ENCODE measurements around the gene HHIP. TPM values are rescaled to one million over a fixed set of nuclear protein-coding genes. Genes with fewer than 3 reads are reported as not detected.
A peak's percentile ranks its signal among the peaks of the same experiment; 100 is the strongest.

The HHIP gene
- total RNA-seq, 1 donor from 2014 or later = not detected

GRCh38 chr4:144699565-144699964 is 53.6 kb downstream of the HHIP start:
- DNase-seq (ENCODE audit: missing footprints) (no peak), ATAC-seq (no peak)
- intact Hi-C loops (cut with DNase I) = no loop called here

DNA sequence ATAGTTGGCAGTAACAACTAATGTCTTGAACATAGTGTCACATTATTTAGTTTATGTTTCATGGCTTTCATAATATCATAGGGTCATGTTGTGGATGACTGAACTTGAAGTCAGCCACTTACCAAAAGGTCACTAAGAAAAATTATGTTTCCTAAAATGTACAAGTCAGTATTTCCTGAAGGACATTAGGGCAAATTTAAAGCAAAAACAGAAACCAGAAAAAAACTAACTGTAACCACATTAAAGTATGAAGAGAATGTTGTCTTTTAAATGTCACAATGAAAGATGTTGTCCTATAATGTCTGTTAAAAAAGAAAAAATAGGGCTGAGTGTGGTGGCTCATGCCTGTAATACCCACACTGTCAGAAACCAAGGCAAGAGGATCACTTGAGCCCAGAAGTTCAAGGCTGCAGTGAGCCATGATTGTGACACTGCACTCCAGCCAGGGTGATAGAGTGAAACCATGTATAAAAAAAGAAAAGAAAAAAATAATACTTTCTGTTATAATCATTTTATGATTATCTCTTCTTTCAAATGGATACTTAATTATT is 55.8 kb downstream of the HHIP start:
- ATAC-seq = no peak
- intact Hi-C loops (cut with DNase I) = no loop called here
- DNase-seq (ENCODE audit: missing footprints) = no peak

- DNase-seq (ENCODE audit: missing footprints) = no peak
- intact Hi-C loops (cut with DNase I) = no loop called here
- ATAC-seq = no peak
These were observed 57.5 kb downstream of the HHIP start for GRCh38 chr4:144703494-144703893.

GRCh38 chr4:144705601-144706590 is 59.9 kb downstream of the HHIP start:
- intact Hi-C loops (cut with DNase I) = no loop called here
- DNase-seq (ENCODE audit: missing footprints) (no peak), ATAC-seq (no peak)

DNA sequence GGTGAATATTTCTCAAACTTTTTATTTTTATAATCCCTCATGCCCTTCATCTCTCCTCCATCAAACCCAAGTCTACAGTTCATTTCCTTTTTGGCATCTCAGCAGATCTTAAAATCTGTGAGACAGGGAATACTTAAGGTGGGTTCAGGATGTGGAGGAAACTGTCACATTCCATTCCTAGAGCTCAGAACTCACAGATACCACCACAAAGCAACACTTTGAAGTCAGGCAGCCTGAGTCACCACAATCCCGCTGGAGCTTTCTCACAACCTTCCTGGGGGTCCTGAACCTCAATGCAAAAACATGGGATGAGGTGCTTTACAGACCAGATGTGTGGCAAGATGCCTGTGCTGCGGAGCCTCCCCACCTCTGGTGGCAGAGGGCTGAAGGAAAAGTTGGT is 63.2 kb downstream of the HHIP start:
- ATAC-seq = no peak
- intact Hi-C loops (cut with DNase I) = no loop called here
- DNase-seq (ENCODE audit: missing footprints) = peak; percentile 64

- ATAC-seq = no peak
- intact Hi-C loops (cut with DNase I) = no loop called here
- DNase-seq (ENCODE audit: missing footprints) = no peak
These were observed 64.0 kb downstream of the HHIP start for GRCh38 chr4:144709793-144710525.

DNA sequence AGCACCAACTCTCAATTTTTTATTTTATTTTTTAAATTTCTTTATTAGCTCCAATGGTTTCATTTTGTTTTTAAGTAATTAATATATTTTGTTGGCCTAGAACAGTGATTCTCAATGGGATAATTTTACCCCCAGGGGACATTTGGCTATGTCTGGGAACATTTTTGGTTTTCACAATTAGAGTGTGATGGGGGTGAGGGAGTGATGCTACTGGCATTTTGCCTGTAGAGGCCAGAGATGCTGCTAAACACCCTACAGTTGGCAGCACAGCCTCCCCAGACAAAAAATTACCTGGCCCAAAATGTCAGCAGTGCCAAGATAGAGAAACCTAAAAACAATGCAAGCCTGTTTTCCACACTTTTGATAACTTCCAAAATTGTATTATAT is 64.6 kb downstream of the HHIP start:
- no peak for DNase-seq (ENCODE audit: missing footprints)
- intact Hi-C loops (cut with DNase I) = no loop called here
- ATAC-seq = no peak

- intact Hi-C loops (cut with DNase I) = no loop called here
- ATAC-seq (no peak), DNase-seq (ENCODE audit: missing footprints) (no peak)
These were observed 65.9 kb downstream of the HHIP start for GRCh38 chr4:144711700-144712456.

DNA sequence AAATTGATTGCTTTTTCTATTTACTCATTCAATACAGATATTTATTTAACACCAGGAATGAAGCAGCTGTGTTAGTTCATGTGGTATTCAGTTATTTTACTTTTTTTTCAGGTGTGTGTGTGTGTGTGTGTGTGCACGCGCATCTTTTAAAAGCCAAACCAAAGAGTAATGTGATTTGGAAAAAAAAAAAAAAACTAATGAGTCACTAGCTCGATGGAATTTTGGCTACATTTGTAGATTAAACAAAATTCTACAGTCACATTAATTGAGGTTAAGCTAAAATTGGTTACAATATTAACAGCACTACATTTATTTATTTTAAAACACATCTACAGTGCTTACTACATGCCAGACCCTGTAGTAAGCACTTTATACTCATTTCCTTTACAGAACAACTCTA is 66.8 kb downstream of the HHIP start:
- ATAC-seq (no peak), DNase-seq (ENCODE audit: missing footprints) (no peak)
- intact Hi-C loops (cut with DNase I) = no loop called here

DNA sequence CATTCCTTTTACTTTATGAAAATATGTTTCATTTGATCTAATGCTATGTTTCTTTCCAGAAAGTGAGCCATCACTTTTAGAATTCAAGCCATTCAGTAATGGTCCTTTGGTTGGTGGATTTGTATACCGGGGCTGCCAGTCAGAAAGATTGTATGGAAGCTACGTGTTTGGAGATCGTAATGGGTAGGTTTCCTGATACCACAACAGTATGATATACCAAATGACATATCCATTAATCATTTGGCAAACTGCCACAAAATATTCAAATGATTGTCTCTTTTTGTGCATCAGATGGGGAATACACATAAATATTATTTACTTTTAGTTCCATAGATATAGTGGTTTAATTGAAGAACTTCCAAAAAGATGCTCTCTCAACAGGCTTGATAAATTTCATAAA is 68.2 kb downstream of the HHIP start:
- intact Hi-C loops (cut with DNase I) = no loop called here
- no peak for ATAC-seq

DNA sequence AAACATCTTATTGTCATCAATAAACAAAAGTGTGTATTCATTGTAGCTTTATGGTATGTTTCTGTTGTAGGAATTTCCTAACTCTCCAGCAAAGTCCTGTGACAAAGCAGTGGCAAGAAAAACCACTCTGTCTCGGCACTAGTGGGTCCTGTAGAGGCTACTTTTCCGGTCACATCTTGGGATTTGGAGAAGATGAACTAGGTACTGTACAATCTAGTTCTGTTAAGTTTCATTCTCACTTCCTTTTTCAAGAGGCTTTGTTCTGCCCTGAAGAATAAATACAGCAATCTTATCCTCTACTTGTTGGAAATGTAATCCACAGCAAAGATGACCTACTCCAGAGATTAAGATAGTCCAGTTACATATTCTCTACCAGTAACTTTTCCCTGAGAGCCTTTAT is 69.3 kb downstream of the HHIP start:
- DNase-seq (ENCODE audit: missing footprints) (no peak), ATAC-seq (no peak)
- intact Hi-C loops (cut with DNase I) = no loop called here

More for the DNA sequence above, 68.2 kb downstream of the HHIP start:
- no peak for DNase-seq (ENCODE audit: missing footprints)

GRCh38 chr4:144716778-144717177 is 70.8 kb downstream of the HHIP start:
- DNase-seq (ENCODE audit: missing footprints) (no peak), ATAC-seq (no peak)
- intact Hi-C loops (cut with DNase I) = no loop called here

DNA sequence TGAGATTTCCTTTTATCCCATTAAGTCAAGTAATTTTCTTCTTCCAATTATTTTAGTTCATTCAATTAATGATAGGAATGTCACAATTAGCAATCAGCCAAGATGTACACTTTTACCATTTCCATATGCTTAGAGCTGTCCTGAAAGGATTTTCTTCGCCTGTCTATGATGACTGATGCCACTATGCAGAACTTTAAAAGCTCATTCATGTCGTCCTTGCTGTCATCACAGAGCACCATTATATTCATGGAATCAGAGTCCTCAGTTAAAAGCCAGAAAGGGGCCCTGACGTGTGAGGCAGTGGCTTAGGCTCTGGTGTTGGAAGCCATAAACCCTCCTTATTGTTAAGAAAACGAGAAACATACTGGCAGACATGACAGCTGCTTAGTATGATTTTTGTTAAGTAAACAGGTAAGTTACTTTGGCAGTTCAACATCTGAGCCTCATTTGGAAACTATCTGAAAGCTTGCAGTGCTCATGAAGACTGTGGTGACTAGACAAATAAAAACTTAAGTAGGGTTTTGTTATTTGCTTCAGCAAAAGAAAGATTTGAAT is 73.1 kb downstream of the HHIP start:
- DNase-seq (ENCODE audit: missing footprints) (no peak), ATAC-seq (no peak)
- intact Hi-C loops (cut with DNase I) = no loop called here

GRCh38 chr4:144720491-144720890 is 74.5 kb downstream of the HHIP start:
- DNase-seq (ENCODE audit: missing footprints) (no peak), ATAC-seq (no peak)
- intact Hi-C loops (cut with DNase I) = no loop called here

- intact Hi-C loops (cut with DNase I) = no loop called here
- DNase-seq (ENCODE audit: missing footprints) = no peak
- ATAC-seq = no peak
These were observed 76.0 kb downstream of the HHIP start for GRCh38 chr4:144721994-144722393.

DNA sequence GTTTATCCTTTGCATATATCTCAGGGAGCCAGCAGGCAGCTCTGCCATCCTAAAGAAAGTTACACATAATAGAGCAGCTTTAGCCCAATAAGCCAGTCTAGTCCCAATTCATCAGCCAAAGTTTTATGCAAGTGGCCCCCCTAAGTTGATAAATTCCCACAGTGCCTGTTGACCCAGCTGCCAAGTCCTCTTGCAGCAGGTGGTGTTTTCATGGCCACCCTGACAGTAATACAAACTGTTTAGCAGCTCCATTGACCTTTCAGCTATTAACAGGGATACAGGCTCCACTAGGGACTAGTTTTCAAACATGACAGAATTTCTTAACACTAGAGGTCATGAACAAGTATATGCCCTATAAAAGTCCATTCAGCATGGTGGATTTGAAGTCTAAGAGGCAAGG is 77.5 kb downstream of the HHIP start:
- intact Hi-C loops (cut with DNase I) = no loop called here
- DNase-seq (ENCODE audit: missing footprints) (no peak), ATAC-seq (no peak)

- ATAC-seq = no peak
- intact Hi-C loops (cut with DNase I) = no loop called here
- DNase-seq (ENCODE audit: missing footprints) = no peak
These were observed 83.2 kb downstream of the HHIP start for GRCh38 chr4:144729175-144729574.

- no peak for DNase-seq (ENCODE audit: missing footprints)
- ATAC-seq = no peak
- intact Hi-C loops (cut with DNase I) = no loop called here
These were observed 86.8 kb downstream of the HHIP start for GRCh38 chr4:144732584-144733428.
